Stimulated activated CD4-positive, alpha-beta T cell treated with anti-CD3 and anti-CD28 coated beads, Interleukin-4, amount 100 ng/mL, for 1 hour (primary cell): ENCODE data around the gene CNTNAP4.

ENCODE experiments used
- DNase-seq: peaks from one replicate; pipeline ENCODE4 v3.0.0-alpha.2; 2020

Gene CNTNAP4

DNA sequence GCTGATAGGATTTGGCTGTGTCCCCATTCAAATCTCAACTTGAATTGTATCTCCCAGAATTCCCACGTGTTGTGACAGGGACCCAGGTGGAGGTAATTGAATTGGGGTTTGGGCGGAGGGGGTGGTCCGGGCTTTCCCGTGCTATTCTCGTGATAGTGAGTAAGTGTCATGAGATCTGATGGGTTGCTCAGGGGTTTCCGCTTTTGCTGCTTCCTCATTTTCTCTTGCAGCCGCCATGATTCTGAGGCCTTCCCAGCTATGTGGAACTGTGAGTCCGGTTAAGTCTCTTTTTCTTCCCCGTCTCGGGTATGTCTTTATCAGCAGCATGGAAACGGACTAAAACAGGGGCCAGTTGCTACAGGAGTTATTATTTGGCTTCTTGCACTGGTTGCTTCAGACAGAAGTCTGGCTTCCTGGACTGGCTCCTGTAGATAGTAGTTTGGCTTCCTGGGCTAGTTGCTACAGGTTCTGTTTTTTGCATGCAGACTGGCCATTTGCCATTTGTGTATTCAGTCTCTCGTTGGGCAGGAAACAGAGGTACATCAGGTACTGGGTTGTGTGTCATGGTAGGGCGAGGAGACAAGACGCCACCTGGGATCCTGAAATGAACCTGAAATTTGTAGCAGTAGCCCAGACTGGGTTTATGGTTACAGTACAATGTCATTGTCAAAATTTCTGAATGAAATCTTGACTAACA lies 32.6 kb downstream of the CNTNAP4 start:
- DNase-seq: no peak

DNA sequence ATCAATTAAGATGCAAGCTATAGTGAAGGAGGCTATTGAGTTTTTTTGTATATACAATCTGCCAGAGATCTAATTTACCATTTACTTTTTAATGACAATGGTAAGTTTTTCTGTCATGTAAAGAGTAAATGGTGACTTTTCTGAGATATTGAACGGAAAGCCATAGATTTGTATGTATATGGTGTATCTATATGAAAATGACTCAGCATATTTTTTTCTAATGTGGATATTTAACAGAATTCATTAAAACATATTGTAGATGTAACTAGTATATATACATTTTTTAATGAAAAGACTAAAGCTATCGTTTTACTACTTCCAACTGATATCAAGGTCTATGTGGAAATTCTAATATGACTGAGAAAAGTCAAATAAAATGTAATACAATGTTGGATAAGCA lies 34.1 kb downstream of the CNTNAP4 start:
- DNase-seq: no peak

DNA sequence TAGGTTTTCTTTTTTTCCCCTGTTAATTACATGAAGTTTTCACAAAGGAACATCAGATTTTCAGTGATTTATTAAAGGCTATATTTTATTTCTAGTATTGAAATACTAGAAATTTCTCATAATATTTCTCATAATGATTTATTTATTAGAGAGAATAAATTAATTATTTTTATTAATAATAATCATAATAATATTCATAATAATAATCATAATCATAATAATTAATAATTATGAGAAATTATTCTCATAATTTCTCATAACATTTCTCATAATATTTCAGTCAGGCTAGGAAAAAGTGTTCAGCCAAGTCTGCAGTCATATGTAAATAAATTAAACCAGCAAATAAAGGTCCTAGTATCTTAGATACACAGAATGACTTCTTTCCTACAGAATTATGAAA lies 41.4 kb downstream of the CNTNAP4 start:
- no peak for DNase-seq

DNA sequence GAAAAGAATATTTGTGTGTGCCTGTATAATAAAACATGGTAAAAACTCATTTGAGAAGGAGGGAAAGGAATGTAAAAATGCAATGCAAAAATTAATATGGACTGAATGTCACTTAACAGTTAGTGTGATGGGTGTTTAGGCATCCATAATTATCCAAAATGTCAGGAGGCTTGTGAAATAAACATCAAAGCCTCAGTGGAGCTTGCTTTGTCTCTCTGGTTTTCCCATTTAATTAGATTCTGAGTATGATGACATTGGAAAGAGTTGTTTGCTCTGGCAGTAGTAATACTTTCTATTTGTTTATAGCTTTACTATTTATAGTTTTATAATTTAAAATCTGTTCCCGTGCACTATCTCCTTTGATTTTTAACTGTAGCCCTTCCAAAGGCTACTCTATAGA lies 51.9 kb downstream of the CNTNAP4 start:
- no peak for DNase-seq

DNA sequence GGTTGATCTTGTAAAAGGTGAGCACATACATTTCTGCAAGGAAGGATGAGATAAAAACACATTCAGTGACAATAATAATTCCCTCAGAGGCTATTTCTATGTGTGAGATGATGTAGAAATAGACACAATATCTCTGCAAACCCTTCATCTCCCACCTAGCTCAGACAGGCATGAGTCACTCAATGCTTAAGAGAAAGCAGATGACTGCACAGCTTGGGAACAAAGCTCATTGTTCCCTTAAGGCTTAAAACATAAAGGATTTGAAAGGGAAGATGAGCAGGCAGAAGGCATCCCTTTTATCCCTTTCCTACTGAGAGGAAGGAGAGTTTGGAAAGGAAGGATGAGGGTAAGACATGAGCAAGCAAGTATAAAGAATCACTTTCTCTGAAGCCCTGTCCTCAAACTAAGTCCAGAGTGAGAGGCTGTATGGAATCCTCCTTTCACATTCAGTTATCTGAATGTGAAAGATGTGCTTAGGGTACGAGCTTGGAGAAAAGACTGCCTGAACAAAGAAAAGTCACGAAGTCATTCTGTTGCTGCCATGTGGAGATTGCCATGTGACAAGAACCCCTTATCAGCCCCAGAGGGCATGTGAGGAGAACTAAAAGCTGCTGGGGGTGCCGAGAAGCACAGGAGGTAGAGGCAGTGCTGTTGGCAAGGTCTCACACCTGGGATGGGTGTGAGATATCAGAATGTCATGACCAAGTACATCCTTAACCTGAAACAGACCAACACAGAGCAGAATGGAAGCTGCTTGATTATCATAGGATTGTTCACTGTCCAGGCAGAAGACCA lies 58.2 kb downstream of the CNTNAP4 start:
- no peak for DNase-seq

DNA sequence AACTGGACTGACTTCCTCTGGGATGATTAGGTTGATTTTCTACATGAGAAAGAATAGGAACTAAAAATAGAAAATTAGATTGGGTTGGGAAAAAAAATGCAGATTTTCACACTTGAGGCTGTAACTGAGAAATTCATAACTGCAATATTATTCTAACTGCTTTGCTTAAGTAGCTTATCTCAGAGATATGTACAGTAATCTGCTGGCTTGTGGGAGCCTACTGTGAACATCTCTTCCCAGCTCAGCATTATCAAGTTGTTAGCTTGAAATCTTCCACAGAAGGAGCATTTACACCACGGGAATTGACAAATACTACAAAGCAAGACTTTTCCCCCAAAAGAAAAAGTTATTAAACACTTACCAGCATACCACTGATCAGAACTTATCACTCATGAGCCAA lies 58.9 kb downstream of the CNTNAP4 start:
- no peak for DNase-seq

DNA sequence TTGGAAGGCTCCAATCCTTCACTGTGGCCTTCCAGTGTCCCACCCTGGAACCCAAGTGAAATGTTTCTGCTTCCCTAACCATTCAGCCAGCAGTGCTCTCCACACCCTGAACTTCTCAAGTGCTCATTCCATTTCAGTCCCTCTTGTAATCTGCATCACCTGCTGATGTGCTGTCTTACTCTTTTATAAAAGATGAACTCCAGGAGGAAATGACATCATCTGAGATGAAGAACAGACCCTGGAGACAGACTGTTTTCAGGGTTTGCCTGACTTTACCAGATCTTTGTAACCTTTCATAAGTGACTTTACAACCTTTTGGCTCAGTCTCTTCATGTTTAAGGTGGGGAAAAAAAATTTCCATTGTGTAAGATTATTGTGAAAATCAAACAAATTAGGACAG lies 61.3 kb downstream of the CNTNAP4 start:
- DNase-seq: no peak

DNA sequence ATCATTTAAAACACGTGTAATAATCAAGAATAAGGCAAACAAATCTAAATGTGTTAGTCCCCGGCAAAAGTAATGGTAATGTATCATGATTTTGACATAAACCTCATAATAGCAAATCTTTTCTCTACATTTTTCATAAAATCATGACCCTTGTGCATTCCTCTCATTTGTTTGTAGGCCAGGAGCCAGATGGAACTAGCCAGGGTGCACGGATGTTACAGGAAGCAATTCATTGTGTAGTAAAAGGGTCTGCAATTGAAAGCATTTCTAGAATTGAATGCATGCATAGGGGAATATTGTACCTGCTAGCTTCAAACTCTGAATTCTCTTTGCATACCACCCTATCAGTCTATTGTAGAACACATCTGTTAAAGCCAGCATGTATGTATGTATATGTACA lies 66.6 kb downstream of the CNTNAP4 start:
- no peak for DNase-seq

DNA sequence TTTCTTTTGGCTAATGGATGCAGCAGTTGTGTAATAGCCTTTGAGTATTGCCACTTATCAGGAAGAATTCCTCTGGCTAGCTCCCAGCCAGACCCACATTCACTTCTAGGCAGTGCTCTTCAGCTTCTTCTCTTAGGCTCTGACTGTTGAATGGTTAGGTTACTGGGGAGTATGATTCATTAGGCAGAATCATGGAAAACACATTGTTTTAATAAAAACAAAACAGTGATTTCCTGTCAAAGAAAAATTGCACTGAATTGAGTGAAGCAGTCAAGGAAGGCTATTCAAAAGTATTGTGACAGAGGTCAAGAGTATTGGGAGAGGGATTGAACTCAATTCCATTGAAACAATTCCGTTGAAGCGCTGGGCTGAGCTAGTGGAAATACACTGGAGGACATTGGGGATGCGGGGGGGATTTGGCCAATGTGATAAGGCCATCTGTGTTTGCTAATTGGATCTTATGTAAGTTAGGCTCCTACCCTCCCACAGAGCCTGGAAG lies 68.0 kb downstream of the CNTNAP4 start:
- DNase-seq: no peak

DNA sequence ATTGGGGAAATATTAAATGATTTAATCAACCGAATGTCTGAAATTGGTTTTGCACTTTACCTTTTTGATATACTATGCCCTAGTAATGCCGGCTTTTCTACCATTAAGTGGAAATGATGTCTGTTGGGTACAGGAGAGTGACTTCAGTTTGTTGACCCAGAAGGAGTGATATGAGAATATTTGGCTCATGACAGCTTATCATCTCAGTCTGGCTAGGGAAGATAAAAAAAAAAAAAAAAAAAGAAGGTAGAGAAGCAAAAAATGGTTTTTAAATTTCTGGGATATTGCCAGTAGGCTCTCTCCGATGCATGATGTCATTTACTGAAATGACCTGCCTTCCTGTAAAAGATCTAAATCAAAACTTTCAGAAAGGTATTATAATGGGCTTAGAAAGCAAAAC lies 69.0 kb downstream of the CNTNAP4 start:
- DNase-seq: no peak

DNA sequence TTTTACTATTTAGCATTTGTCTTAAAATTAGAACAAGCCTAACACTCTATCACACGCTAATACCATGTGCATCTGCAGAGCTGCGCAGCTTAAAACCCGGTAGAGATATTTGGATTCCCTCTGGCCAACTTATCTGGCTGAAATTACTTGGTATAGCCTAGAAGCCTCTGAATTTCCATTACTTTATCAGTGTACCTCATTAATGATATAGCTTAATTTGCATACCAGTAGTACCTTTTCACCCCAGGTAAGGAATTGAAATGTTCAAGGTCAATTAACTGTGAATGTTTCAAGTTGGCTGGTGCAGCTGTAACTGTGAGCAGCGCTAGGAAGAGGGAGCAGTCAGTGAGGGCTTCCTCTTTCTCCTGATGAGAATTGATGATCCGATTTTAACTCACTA lies 74.2 kb downstream of the CNTNAP4 start:
- no peak for DNase-seq

DNA sequence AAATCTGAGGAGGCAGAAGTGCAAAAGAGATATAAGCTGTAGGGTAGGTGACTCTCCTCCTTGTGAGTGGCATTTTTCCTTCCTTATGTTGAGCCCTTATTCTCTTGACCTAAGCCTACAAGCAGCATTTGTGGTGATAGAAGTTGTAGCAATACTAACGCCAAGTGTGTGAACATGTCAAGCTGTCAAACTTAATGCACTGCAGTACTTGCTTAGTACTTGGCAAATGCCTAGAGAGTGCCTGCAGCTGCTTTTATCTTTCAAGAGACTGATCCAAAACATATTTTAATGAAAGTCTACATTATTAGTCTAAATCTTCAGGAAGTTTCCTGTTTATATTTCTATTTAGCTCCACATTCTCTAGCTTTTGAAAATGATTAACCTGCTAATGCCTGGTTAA lies 83.2 kb downstream of the CNTNAP4 start:
- no peak for DNase-seq

DNA sequence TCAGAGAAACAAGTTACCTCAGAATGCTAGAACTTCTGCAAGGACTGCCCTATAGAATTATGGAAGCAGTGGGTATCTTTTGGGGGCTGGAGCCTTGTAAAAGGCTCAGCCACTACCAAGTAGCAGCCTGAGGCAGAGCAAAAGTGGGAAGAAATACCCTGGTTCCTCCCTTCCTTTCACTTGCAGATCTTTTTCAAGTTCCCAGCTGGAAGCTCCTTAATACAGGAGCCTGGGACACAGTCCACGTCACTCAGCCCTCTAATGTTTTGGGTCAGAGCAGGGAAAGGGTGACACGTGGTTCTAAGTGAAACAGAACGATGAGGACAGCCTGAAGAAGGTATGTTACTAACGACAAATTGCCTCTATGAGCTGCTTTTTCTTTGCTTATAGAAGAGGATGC lies 93.1 kb downstream of the CNTNAP4 start:
- DNase-seq: no peak

DNA sequence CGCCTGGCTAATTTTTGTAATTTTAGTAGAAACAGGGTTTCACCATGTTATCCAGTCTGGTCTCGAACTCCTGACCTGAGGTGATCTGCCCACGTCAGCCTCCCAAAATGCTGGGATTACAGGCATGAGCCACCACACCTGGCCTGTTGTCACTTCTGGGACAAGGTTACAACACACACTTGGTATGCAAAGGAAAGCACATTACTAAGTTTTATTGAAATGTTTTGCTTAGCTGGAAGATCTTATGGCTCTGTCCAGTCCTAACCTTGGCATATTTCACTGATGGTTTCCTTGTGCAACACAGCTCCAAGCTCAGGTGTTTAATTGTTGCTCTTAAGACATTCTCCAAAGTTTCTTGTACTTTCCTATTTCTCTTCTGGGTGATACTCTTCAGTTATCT lies 94.2 kb downstream of the CNTNAP4 start:
- DNase-seq: no peak

DNA sequence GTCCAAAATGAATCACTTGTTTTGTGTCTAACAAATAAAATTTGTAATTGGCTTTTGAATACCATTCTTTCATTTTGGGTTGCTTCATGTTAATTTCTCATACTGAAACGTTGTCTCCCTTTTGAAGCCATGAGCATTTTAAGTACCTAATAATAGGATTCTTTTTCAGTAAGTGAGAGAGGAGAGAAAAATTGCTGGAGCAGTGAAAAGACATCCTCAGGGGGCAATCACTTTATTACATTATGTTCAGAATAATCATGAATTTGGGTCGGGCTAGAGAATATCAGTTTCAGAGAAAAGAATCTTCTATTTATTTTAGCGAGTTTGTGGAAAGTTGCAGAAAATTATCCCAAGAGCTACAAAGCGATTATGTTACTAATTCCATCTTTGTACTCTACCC lies 96.8 kb downstream of the CNTNAP4 start:
- DNase-seq: no peak

DNA sequence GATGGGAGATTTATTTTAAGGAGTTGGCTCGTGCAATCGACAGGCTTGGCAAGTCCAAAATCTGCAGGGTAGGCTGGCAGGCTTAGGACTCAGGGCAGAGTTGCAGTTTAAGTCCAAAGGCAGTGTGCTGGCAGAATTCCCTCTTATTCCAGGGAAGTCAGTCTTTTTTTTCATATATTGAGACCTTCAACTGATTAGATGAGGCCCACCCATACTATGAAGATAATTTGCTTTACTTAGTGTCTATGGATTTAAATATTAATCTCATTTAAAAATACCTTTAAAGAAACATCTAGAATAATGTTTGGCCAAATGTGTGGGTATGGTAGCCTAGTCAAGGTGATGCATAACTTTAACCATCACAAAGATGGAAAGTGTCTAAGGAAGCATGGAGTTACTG lies 99.8 kb downstream of the CNTNAP4 start:
- no peak for DNase-seq

DNA sequence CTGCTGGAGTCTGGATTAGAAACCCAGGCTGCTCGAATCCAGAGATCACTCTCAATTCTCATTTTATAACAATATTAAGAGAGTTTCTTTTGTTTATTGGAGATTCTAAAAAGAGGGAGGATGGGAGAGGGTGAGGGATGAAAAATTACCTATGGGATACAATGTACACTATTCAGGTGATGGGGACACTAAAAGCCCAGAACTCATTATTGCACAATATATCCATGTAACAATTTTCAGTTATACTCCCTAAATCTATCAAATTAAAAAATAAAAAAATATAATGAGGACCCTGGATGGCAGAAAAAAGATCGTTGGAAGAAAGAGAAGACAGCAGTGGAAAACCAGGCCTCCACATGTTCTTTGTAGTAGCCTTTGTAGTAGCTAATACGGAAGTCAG lies 100.8 kb downstream of the CNTNAP4 start:
- DNase-seq: no peak

DNA sequence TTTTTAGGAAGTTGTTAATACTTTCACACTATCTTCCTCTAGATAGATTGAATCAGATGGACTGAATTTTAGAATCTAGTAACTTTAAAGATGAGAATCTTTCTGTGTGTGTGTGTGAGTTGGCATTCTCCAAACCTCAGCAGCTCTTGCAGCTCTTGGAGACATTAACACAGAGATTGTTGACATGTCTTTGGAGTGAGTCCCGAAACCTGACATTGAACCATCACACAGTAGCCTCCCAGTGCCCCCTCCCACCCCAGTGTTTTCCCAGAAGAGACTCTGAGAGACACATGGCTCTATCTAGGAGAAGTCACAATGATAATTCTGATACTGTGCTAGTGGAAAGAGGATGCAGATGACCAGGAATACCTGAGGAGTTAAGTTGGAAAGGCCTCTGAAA lies 103.9 kb downstream of the CNTNAP4 start:
- no peak for DNase-seq

DNA sequence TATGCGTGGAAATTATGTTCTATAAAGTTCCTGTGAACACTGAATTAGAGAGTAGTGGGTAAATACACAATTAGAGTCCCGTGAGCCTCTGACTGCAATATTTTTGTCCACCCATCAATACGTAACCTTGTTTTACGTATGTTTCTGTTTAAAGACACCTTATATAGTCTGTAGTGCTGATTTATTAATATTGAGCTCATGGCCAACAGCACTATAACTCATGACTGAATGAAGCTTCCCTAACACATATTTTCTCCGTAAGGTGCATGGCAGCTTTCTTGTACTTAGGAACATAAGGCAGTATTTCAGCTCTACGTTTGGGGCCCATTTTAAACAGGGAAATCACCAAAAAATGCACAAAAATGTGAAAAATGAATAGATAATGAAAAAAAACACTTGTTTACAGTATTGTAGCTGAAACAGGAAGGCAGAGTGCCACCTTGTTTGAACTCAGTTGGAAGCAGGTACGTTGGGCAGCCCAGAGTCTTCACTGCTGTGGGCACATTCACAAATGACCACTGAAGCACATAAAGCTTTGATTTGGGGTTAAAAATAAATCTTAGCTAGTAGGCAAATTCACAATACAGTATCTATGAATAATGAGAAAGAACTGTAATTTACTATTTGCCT lies 108.5 kb downstream of the CNTNAP4 start:
- no peak for DNase-seq

DNA sequence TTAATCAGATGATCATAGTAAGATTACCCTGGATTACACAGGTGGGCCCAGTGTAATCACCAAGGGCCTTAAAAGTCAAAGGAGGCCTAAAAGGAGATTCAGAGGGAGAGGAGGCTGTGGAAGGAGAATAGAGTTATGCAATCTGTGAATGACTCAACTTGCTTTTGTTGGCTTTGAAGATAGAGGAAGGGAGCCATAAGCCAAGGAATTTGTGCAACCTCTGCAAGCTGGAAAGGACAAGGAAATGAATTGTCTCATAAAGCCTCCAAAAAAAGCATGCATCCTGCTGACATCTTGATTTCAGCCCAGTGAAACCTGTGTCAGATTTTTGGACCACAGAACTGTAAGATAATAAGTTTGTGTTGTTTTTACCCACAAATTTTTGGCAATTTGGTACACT lies 109.6 kb downstream of the CNTNAP4 start:
- no peak for DNase-seq

DNA sequence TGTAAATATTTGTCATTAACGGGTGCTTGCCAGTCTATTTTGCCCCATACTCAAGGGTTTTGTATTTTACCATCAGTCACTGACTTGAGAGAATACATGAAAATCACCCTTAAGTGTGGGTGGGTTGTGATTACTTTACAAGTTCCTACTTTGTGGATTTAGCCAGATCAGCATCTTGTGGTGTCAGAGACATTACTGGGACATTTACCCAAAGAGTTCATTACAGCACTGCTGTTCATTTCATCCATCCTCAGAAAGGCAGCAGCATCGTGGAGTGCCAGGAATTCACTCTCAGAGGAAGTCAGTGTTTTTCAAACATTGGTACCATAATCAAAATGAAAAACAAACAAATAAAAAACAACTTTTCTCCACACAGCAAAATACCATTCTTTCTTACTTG lies 110.8 kb downstream of the CNTNAP4 start:
- DNase-seq: no peak

DNA sequence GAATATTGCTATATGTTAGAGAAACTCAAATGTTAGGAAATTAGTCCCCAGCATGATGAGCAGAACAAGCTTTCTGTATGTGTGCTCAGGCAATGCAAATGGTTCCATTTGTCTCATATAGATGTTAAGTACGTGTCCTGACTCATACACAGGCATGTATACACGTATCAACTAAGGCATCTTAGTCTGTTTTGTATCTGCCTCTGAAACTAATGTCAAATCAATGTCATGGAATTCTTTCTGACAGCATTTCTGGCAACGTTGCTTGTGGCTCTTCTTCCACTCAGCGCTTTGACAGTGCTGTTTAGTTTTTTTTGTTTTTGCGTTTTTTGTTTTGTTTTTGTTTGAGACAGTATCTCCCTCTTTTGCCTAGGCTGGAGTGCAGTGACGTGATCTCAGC lies 111.9 kb downstream of the CNTNAP4 start:
- DNase-seq: no peak

DNA sequence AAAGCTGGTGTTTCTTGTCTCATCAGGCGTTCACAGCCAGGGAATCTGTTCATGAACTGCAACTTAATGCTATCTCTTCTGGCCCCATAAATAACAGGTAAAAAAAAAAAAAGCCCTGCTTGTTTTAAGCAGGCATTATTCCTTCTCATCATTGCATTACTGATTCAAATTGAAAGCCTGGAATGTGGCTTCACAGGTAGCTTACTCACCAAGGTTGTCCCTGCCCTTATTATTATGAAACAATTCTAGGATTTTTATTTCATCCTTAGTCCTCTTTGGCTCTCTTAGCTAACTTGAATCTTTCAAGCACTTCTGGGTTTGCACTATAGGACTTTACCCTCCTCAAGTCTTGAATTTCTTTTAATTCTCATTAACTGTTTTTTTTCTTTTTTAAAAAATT lies 113.3 kb downstream of the CNTNAP4 start:
- DNase-seq: no peak

DNA sequence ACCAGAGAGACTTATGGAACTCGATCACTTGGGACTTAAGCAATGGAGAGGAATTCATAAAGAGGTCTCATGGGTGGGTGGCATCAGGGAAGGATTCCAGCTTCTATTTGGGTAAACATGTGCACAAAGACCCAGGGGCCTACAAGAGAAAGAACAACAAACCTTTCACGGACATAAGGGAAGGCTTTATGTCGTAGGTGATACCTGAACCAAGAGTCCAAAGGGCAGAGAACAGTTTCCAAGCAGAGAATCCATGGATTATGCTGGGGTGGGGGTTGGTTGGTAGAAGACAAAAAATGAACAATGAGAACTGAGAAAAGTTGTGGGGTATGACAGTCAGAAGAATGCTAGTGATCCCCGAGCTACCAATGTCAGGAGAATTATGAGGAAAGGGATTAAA lies 119.8 kb downstream of the CNTNAP4 start:
- DNase-seq: no peak
